Measurements from ENCODE around the gene WDR1. TPM values are rescaled to one million over a fixed set of nuclear protein-coding genes. Genes with fewer than 3 reads are reported as not detected.

The WDR1 gene
- total and polyA plus RNA-seq, 2 donors from 2014 or later = 176 to 313 TPM

DNA sequence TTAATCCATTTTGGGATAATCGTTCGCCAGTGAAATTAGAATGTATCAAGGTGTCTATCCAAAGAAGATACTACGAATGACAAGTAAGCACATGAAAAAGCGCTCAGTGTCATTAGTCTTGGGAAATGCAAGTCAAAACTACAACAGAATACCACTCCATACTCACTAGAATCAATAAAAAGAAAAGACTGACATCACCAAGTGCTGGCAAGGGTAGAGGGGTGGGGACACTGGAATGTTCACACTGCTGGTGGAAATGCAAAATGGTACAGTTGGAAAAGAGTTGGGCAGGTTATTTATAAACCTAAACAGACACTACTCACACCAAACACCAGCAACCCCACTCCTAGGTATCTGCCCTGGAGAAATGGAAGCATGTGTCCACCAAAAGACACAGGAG is 11.2 kb downstream of the WDR1 start:
- intact Hi-C loops (cut with DNase I) = no loop called here
- H3K4me1 ChIP-seq (ENCODE audit: control insufficient read depth in 2 of 3, insufficient read depth in 2 of 3, low read depth in 1 of 3, low read length in 3 of 3) = peaks cover 0 to 58% (median 18%) of the 10 kb centered on the region in 3 donors
- H3K27me3 ChIP-seq (ENCODE audit: control insufficient read depth, insufficient read depth, low read length) = no peaks in the 10 kb centered on the region
- FAIRE-seq = no peak
- H3K9ac ChIP-seq (ENCODE audit: low read length in 3 of 3) = peak overlapping the region in 1 of 3 donors; percentile 9
- no peaks in the 10 kb centered on the region for H3K9me3 ChIP-seq (ENCODE audit: control insufficient read depth in 2 of 3, insufficient read depth in 1 of 3, low read length in 3 of 3)
- TF ChIP-seq, protein P1, sequence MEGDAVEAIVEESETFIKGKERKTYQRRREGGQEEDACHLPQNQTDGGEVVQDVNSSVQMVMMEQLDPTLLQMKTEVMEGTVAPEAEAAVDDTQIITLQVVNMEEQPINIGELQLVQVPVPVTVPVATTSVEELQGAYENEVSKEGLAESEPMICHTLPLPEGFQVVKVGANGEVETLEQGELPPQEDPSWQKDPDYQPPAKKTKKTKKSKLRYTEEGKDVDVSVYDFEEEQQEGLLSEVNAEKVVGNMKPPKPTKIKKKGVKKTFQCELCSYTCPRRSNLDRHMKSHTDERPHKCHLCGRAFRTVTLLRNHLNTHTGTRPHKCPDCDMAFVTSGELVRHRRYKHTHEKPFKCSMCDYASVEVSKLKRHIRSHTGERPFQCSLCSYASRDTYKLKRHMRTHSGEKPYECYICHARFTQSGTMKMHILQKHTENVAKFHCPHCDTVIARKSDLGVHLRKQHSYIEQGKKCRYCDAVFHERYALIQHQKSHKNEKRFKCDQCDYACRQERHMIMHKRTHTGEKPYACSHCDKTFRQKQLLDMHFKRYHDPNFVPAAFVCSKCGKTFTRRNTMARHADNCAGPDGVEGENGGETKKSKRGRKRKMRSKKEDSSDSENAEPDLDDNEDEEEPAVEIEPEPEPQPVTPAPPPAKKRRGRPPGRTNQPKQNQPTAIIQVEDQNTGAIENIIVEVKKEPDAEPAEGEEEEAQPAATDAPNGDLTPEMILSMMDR (IDR thresholded peaks at IDR 0.05; ENCODE audit: borderline replicate concordance, extremely low read depth, insufficient read depth) = no peak
- H3K27ac ChIP-seq (ENCODE audit: low read depth in 2 of 2, low read length in 2 of 2) = peak overlapping the region in 1 of 2 donors; percentile 8
- no peak for DNase-seq
- peaks cover 0 to 17% (median 15%) of the 10 kb centered on the region in 3 donors for H3K36me3 ChIP-seq (ENCODE audit: control insufficient read depth in 2 of 3, insufficient read depth in 3 of 3, low read length in 3 of 3)
- H3K4me3 ChIP-seq (ENCODE audit: low read length in 3 of 3) = no peak overlapping the region

DNA sequence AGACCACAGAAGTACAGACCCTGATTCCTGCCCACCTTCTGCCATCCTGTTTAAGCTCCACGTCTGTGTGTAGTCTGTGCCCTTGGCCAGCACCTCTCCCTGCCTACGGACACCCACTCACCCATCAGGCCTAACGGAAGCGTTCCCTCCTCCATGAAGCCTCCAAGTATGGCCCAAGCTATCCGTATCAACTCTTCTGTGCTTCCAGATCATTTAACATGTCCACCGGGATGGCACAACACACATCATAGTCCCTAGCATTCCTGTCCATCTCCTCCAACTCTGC is 11.7 kb downstream of the WDR1 start:
- no peak for DNase-seq
- TF ChIP-seq, protein P1 (IDR thresholded peaks at IDR 0.05; ENCODE audit: borderline replicate concordance, extremely low read depth, insufficient read depth) = no peak
- Histone ChIP-seq H3K36me3 (ENCODE audit: control insufficient read depth in 2 of 3, insufficient read depth in 3 of 3, low read length in 3 of 3) (peaks cover 0 to 17% (median 10%) of the 10 kb centered on the region in 3 donors), H3K4me1 (ENCODE audit: control insufficient read depth in 2 of 3, insufficient read depth in 2 of 3, low read depth in 1 of 3, low read length in 3 of 3) (peaks cover 0 to 53% (median 18%) of the 10 kb centered on the region in 3 donors), H3K27me3 (ENCODE audit: control insufficient read depth, insufficient read depth, low read length) (no peaks in the 10 kb centered on the region), H3K9me3 (ENCODE audit: control insufficient read depth in 2 of 3, insufficient read depth in 1 of 3, low read length in 3 of 3) (no peaks in the 10 kb centered on the region), H3K27ac (ENCODE audit: low read depth in 2 of 2, low read length in 2 of 2) (no peak overlapping the region), H3K4me3 (ENCODE audit: low read length in 3 of 3) (no peak overlapping the region), H3K9ac (ENCODE audit: low read length in 3 of 3) (peak overlapping the region in 1 of 3 donors; percentile 9)
- intact Hi-C loops (cut with DNase I) = no loop called here
- no peak for FAIRE-seq

DNA sequence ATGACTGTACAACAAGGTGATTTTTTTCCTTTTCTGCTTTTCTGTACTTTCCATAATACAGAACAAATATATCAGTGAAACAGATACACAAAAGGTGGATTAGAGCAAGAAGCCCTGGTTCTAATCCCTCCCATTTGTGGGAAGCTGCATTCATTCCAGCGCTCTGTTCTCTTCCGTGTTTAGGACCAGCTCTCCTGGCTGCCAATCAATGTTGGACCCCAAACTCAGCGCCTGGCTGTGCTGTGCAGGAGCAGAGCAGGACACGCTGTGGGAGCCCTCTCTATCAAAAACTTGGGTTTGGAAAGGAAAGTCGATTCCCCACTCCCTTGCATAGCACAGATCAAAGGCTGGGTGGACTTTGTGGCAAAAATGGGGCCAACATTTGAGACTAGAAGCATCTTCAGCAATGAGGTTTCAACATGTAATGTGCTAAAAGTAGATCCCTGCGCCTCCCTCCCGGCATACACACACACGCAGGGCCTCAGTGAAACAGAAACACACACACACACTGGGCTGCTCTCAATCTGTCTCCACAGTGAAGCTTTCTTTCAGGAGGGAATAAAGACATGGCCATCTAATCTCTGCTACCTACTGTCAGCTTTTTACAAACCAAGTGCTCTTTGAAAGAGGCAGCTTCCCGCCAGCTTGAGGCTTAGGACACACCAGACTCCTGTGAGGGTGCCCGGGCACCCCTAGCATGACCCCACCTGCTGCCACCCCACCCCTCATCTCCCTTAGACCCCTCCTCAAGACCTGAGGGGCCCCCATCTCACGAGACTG is 12.2 kb downstream of the WDR1 start:
- intact Hi-C loops (cut with DNase I) = no loop called here
- Histone ChIP-seq H3K4me3 (ENCODE audit: low read length in 3 of 3) (no peak overlapping the region), H3K9ac (ENCODE audit: low read length in 3 of 3) (no peak overlapping the region), H3K4me1 (ENCODE audit: control insufficient read depth in 2 of 3, insufficient read depth in 2 of 3, low read depth in 1 of 3, low read length in 3 of 3) (peaks cover 0 to 49% (median 18%) of the 10 kb centered on the region in 3 donors), H3K27ac (ENCODE audit: low read depth in 2 of 2, low read length in 2 of 2) (peak overlapping the region in 1 of 2 donors; percentile 52), H3K9me3 (ENCODE audit: control insufficient read depth in 2 of 3, insufficient read depth in 1 of 3, low read length in 3 of 3) (no peaks in the 10 kb centered on the region), H3K27me3 (ENCODE audit: control insufficient read depth, insufficient read depth, low read length) (no peaks in the 10 kb centered on the region), H3K36me3 (ENCODE audit: control insufficient read depth in 2 of 3, insufficient read depth in 3 of 3, low read length in 3 of 3) (peaks cover 0 to 22% (median 12%) of the 10 kb centered on the region in 3 donors)
- TF ChIP-seq, protein P1 (IDR thresholded peaks at IDR 0.05; ENCODE audit: borderline replicate concordance, extremely low read depth, insufficient read depth) = no peak
- FAIRE-seq (no peak), DNase-seq (peak in 1 of 5 donors; percentile 58)

Data from kidney (tissue), 14 donors.